ENCODE measurements around the gene CLN5. TPM values are rescaled to one million over a fixed set of nuclear protein-coding genes. Genes with fewer than 3 reads are reported as not detected.

Gene CLN5
- total RNA-seq, 8 experiments from 2014 or later = 18.8 to 56.5 (median 30.5) TPM

- H3K4me1 ChIP-seq (replicated peaks in 1 of 2) = peaks cover 0 to 2% of the 10 kb centered on the region in 2 donors
- H3K4me3 ChIP-seq = no peak overlapping the region
- in situ Hi-C loops (cut with MboI; ENCODE audit: low pct_unique_long_range_greater_than_20kb in 2 of 9, low sequenced_read_pairs in 9 of 9, unreplicated experiment in 9 of 9) = no loop called here
- ATAC-seq (replicated peaks in 6 of 8) = no peak
- WGBS, 10 experiments = 85 to 100% (median 95%) methylated on average over 1 to 4 of the region's 4 CpGs
- H3K27ac ChIP-seq = no peak overlapping the region
Measured at GRCh38 chr13:77033717-77034302, 41.9 kb downstream of the CLN5 start.

DNA sequence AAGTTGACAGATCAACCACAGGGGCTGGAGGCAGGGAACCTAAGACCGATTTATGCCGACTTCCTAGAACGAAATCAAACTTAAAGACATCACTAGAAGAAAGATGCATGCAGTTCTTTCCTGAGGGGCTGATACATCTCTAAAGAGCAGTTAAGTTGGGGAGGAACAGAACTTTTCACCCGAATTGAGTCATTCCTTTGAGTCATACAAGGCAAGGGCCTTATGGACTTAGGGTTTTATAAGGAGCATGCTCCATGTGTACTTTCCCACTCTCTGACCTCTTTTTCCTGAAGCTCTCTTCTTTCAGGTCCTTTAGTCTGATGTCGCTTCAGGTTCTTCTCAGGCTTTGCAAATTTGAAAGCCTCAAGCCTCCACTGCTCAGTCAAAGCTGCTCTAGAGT, 43.0 kb downstream of the CLN5 start:
- ATAC-seq (replicated peaks in 6 of 8) = peak in 1 of 8 experiments; percentile 51
- no peak overlapping the region for H3K27ac ChIP-seq
- in situ Hi-C loops (cut with MboI; ENCODE audit: low pct_unique_long_range_greater_than_20kb in 2 of 9, low sequenced_read_pairs in 9 of 9, unreplicated experiment in 9 of 9) = no loop called here
- H3K4me3 ChIP-seq = no peak overlapping the region
- WGBS, 10 experiments = 68 to 100% (median 82%) methylated on average over 1 to 4 of the region's 5 CpGs; no CpG with 5 or more reads in 2 of the 10 experiments
- no peaks in the 10 kb centered on the region for H3K4me1 ChIP-seq (replicated peaks in 1 of 2)

- Histone ChIP-seq H3K27ac (no peak overlapping the region), H3K4me3 (no peak overlapping the region), H3K4me1 (replicated peaks in 1 of 2) (no peaks in the 10 kb centered on the region)
- in situ Hi-C loops (cut with MboI; ENCODE audit: low pct_unique_long_range_greater_than_20kb in 2 of 9, low sequenced_read_pairs in 9 of 9, unreplicated experiment in 9 of 9) = no loop called here
- WGBS, 10 experiments = 80 to 100% (median 88%) methylated on average over 1 of the region's 1 CpG; no CpG with 5 or more reads in 7 of the 10 experiments
- peak in 3 of 8 experiments; percentile 24 to 95 (median 44) for ATAC-seq (replicated peaks in 6 of 8)
Measured at GRCh38 chr13:77036279-77036678, 44.4 kb downstream of the CLN5 start.

DNA sequence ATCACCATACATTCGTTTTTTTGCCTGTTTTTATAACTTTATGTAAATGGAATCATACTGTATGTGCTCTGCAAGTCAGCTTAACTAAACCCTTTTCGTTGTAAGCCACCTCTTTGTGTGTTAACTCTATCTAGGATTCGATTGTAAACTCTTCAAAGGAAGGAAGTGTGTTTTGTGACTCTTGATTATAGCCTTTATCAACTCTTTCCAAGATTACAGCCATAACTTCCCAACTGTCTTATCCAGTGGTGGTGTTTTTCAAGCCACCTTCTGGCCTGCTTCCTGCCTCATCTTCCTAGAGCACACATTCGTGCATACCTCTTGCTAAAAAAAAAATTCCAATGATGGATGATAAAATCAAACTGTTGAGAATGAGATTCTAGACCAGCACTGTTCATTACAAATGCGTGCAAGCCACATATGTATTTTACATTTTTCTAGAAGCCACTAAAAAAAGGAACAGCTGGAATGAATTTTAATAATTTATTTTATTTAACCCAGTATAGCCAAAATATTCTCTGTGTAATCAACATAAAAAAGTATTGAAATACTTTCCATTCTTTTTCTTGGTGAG, 47.1 kb downstream of the CLN5 start:
- WGBS, 10 experiments = 20 to 100% (median 59%) methylated on average over 2 to 5 of the region's 5 CpGs
- Histone ChIP-seq H3K4me1 (replicated peaks in 1 of 2) (no peaks in the 10 kb centered on the region), H3K4me3 (no peak overlapping the region), H3K27ac (no peak overlapping the region)
- in situ Hi-C loops (cut with MboI; ENCODE audit: low pct_unique_long_range_greater_than_20kb in 2 of 9, low sequenced_read_pairs in 9 of 9, unreplicated experiment in 9 of 9) = no loop called here
- ATAC-seq (replicated peaks in 6 of 8) = no peak

GRCh38 chr13:77040076-77040475, 48.2 kb downstream of the CLN5 start:
- 78 to 100% (median 91%) methylated on average over 1 to 6 of the region's 7 CpGs; no CpG with 5 or more reads in 2 of the 10 experiments for WGBS, 10 experiments
- Histone ChIP-seq H3K4me1 (replicated peaks in 1 of 2) (no peaks in the 10 kb centered on the region), H3K4me3 (no peak overlapping the region), H3K27ac (no peak overlapping the region)
- in situ Hi-C loops (cut with MboI; ENCODE audit: low pct_unique_long_range_greater_than_20kb in 2 of 9, low sequenced_read_pairs in 9 of 9, unreplicated experiment in 9 of 9) = no loop called here
- ATAC-seq (replicated peaks in 6 of 8) = no peak

DNA sequence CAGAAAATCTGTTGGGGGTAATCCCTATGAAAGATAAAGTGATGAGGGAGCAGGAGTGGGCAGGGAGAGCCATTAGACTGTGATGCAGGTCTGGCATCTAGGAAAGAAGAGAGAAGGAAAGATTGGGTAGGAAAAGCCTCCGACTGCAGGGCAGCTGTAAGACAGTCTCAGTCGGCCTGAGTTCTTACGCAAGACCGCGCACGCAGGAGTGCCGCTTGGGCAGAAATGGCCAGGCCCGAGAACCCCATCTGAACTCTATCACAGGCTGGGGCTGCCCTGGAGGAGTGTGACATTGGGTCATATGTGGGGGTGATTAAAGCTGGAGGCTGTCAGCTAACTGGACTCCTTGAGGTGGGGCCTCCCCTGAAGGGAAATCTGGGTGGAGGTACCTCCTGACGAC, 49.0 kb downstream of the CLN5 start:
- in situ Hi-C loops (cut with MboI; ENCODE audit: low pct_unique_long_range_greater_than_20kb in 2 of 9, low sequenced_read_pairs in 9 of 9, unreplicated experiment in 9 of 9) = no loop called here
- no peaks in the 10 kb centered on the region for H3K4me1 ChIP-seq (replicated peaks in 1 of 2)
- no peak overlapping the region for H3K27ac ChIP-seq
- 89 to 100% (median 96%) methylated on average over 1 to 9 of the region's 9 CpGs; no CpG with 5 or more reads in 2 of the 10 experiments for WGBS, 10 experiments
- no peak for ATAC-seq (replicated peaks in 6 of 8)
- no peak overlapping the region for H3K4me3 ChIP-seq

DNA sequence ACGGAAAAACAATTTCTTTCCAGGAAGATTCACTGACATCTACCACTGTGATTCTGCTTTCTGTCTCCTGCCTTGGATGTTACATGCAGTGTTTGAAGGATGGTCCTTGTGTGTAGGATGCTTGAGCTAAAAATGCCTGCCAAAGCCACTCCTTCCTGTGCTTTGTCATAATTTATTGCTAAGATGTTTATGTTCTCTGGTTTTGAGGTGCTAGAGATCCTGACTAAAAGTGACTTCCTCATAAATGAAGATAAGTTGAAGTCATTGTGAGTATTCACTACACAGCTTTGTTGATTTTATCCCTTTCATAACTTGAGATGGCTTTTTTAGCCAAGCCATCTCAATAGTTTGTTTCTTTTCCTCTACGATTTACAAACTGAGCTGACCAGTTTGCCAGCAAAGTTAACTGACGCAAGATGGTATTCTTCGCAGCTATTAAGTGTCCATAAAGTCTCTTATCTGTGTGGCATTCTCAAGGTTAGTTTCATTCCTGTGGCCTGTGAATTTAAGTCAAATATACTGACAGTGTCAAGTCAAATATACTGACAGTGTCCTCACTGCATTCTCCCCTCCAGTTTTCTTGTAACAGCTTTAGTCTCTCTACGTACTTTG, 50.8 kb downstream of the CLN5 start:
- ATAC-seq (replicated peaks in 6 of 8) = no peak
- in situ Hi-C loops (cut with MboI; ENCODE audit: low pct_unique_long_range_greater_than_20kb in 2 of 9, low sequenced_read_pairs in 9 of 9, unreplicated experiment in 9 of 9) = no loop called here
- WGBS, 10 experiments = 41 to 100% (median 94%) methylated on average over 1 to 5 of the region's 5 CpGs; no CpG with 5 or more reads in 1 of the 10 experiments
- H3K4me1 ChIP-seq (replicated peaks in 1 of 2) = no peaks in the 10 kb centered on the region
- H3K4me3 ChIP-seq = no peak overlapping the region
- H3K27ac ChIP-seq = no peak overlapping the region

- Histone ChIP-seq H3K4me1 (replicated peaks in 1 of 2) (no peaks in the 10 kb centered on the region), H3K4me3 (no peak overlapping the region), H3K27ac (no peak overlapping the region)
- WGBS, 10 experiments = 79 to 100% (median 90%) methylated on average over 1 to 6 of the region's 8 CpGs; no CpG with 5 or more reads in 2 of the 10 experiments
- in situ Hi-C loops (cut with MboI; ENCODE audit: low pct_unique_long_range_greater_than_20kb in 2 of 9, low sequenced_read_pairs in 9 of 9, unreplicated experiment in 9 of 9) = no loop called here
- ATAC-seq (replicated peaks in 6 of 8) = no peak
Measured at GRCh38 chr13:77047649-77048343, 55.9 kb downstream of the CLN5 start.

- in situ Hi-C loops (cut with MboI; ENCODE audit: low pct_unique_long_range_greater_than_20kb in 2 of 9, low sequenced_read_pairs in 9 of 9, unreplicated experiment in 9 of 9) = no loop called here
- H3K27ac ChIP-seq = no peak overlapping the region
- ATAC-seq (replicated peaks in 6 of 8) = no peak
- 29 to 100% (median 62%) methylated on average over 1 to 4 of the region's 4 CpGs; no CpG with 5 or more reads in 1 of the 10 experiments for WGBS, 10 experiments
- no peak overlapping the region for H3K4me3 ChIP-seq
- no peaks in the 10 kb centered on the region for H3K4me1 ChIP-seq (replicated peaks in 1 of 2)
Measured at GRCh38 chr13:77048681-77049080, 56.8 kb downstream of the CLN5 start.

DNA sequence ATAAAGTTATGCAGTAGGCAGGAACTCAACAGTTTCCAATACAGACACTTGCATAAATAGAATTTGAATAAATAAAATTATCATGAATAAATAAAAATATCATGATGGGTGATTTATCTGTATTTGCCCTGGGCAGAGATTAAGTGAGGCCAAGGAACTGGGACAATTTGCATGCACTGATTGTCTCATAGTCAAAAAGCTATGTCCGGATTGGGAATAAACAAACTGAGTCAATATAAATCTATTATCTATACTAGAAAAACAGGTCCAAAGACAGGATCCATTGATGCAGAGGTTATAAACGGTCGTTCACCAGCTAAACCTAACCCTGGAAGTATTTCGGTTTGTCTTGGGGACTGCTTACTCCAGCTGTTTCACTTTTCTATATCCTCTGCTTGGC, 61.3 kb downstream of the CLN5 start:
- Histone ChIP-seq H3K4me3 (no peak overlapping the region), H3K4me1 (replicated peaks in 1 of 2) (no peaks in the 10 kb centered on the region), H3K27ac (no peak overlapping the region)
- no peak for ATAC-seq (replicated peaks in 6 of 8)
- in situ Hi-C loops (cut with MboI; ENCODE audit: low pct_unique_long_range_greater_than_20kb in 2 of 9, low sequenced_read_pairs in 9 of 9, unreplicated experiment in 9 of 9) = no loop called here
- WGBS, 10 experiments = 82 to 100% (median 93%) methylated on average over 2 to 4 of the region's 4 CpGs; no CpG with 5 or more reads in 1 of the 10 experiments

Other genes with a start within 250 kb of the CLN5 start
- gene KCTD12, start 105.7 kb upstream of the CLN5 start, total RNA-seq = 10 to 100 TPM in 5 of 8 experiments, 1 to 10 TPM in 3; 3.8 to 42.7 (median 12.8) TPM
- under 1 TPM in 1 of 8 experiments, not detected in 7; 0.14 TPM for gene ACOD1, start 43.6 kb upstream of the CLN5 start, total RNA-seq
- 10 to 100 TPM; 18.7 to 53.5 (median 21.8) TPM for gene FBXL3, start 35.1 kb downstream of the CLN5 start, total RNA-seq

Measured in motor neuron (in vitro differentiated cells).